Right forelimb (tissue), 1 donor: ENCODE measurements around the gene DNAJC5.
"Not testable (repeated sequence)": the region's sequence is repeated elsewhere in the genome, so short reads cannot be mapped to it uniquely, and the experiment has no call there.

Experiments used
- DNase-seq: peaks from one replicate; pipeline ENCODE4 v3.0.0-alpha.2; 2018

Gene DNAJC5

GRCh38 chr20:63894358-63895201, at the start of gene DNAJC5:
DNAJC5 (plus strand) TSS chr20:63895126; CDS start chr20:63928346, 33,220 bp downstream.
- peak; percentile 95 for DNase-seq

GRCh38 chr20:63846128-63846771, 48.7 kb upstream of the DNAJC5 start:
- peak; percentile 85 for DNase-seq

- no peak for DNase-seq
Observed at GRCh38 chr20:63846888-63847236, 48.1 kb upstream of the DNAJC5 start.

GRCh38 chr20:63847237-63848002, 47.5 kb upstream of the DNAJC5 start:
- DNase-seq, result no peak

GRCh38 chr20:63848003-63848911, 46.7 kb upstream of the DNAJC5 start:
- no peak for DNase-seq

- DNase-seq, result no peak
Observed at GRCh38 chr20:63850689-63851547, 44.0 kb upstream of the DNAJC5 start.

GRCh38 chr20:63851548-63851943, 43.4 kb upstream of the DNAJC5 start:
- not testable (repeated sequence) for DNase-seq

GRCh38 chr20:63853733-63854068, 41.2 kb upstream of the DNAJC5 start:
- not testable (repeated sequence) for DNase-seq

GRCh38 chr20:63854069-63854765, 40.7 kb upstream of the DNAJC5 start:
- peak; percentile 72 for DNase-seq

GRCh38 chr20:63854766-63855362, 40.1 kb upstream of the DNAJC5 start:
- peak; percentile 74 for DNase-seq

GRCh38 chr20:63855363-63856097, 39.4 kb upstream of the DNAJC5 start:
- DNase-seq, result no peak

GRCh38 chr20:63856098-63856511, 38.8 kb upstream of the DNAJC5 start:
- no peak for DNase-seq

GRCh38 chr20:63857764-63858392, 37.0 kb upstream of the DNAJC5 start:
- DNase-seq, result no peak

GRCh38 chr20:63858393-63859165, 36.3 kb upstream of the DNAJC5 start:
- no peak for DNase-seq

- DNase-seq, result no peak
Observed at GRCh38 chr20:63859166-63859699, 35.7 kb upstream of the DNAJC5 start.

- no peak for DNase-seq
Observed at GRCh38 chr20:63860325-63861051, 34.4 kb upstream of the DNAJC5 start.

- DNase-seq, result no peak
Observed at GRCh38 chr20:63861365-63861934, 33.5 kb upstream of the DNAJC5 start, which contains the start of gene ABHD16B. ABHD16B (plus strand) TSS chr20:63861498; CDS start chr20:63861541, 43 bp downstream.
